H1 (cell line): Measurements from ENCODE around the gene MRGPRX4. TPM values are rescaled to one million over a fixed set of nuclear protein-coding genes. Genes with fewer than 3 reads are reported as not detected.
A peak's percentile ranks its signal among the peaks of the same experiment; 100 is the strongest.

Source experiments
- CTCF ChIA-PET: fragments of 300-600 bp; sonication (Branson Sonifier 250); formaldehyde crosslinking; loops from one replicate; lab custom pipeline; 2021; ENCODE audit not compliant: partially characterized antibody; lab: Charles Lee
- POLR2A ChIA-PET: fragments of 300-600 bp; sonication (Branson Sonifier 250); formaldehyde crosslinking; loops from one replicate; lab custom pipeline; 2021; ENCODE audit warnings: inconsistent platforms; ENCODE audit not compliant: partially characterized antibody; lab: Charles Lee
- DNase-seq, 2 experiments: peaks; one replicate each; pipeline versions ENCODE4 v3.0.0 to v3.0.0-alpha.2; 2010 to 2022; ENCODE audit warnings: low spot score in 2 of 2, low read depth in 1 of 2, mixed read lengths in 1 of 2
- FAIRE-seq: peaks from 2 replicates; lab custom pipeline; 2011; peaks lifted over from hg19 to GRCh38; lab: Jason Lieb, UNC
- H2AFZ ChIP-seq: 2 replicates; pipeline ENCODE4 v1.8.1; 2012; ENCODE audit warnings: low read length, inconsistent platforms
- H2AK5ac ChIP-seq: 2 replicates; pipeline ENCODE4 v1.6.1; 2013; ENCODE audit warnings: low read depth, low read length
- H2BK120ac ChIP-seq: replicated peaks from 2 replicates; pipeline ENCODE3; 2013; ENCODE audit warnings: low read depth, low read length, inconsistent platforms
- H2BK12ac ChIP-seq: 2 replicates; pipeline ENCODE4 v1.6.1; 2013; ENCODE audit warnings: low read depth, low read length
- H2BK15ac ChIP-seq: 2 replicates; pipeline ENCODE4 v1.6.1; 2013; ENCODE audit warnings: low read length
- H2BK20ac ChIP-seq: 2 replicates; pipeline ENCODE4 v1.6.1; 2013; ENCODE audit warnings: low read length
- H2BK5ac ChIP-seq: 2 replicates; pipeline ENCODE4 v1.6.1; 2013; ENCODE audit warnings: low read depth, low read length
- H3K14ac ChIP-seq: 2 replicates; pipeline ENCODE4 v1.6.1; 2013; ENCODE audit warnings: inconsistent platforms; ENCODE audit not compliant: insufficient read length
- H3K18ac ChIP-seq: 2 replicates; pipeline ENCODE4 v1.6.1; 2013; ENCODE audit warnings: low read length; ENCODE audit errors: extremely low read depth
- H3K23ac ChIP-seq: 2 replicates; pipeline ENCODE4 v1.6.1; 2013; ENCODE audit warnings: inconsistent platforms; ENCODE audit not compliant: insufficient read length
- H3K23me2 ChIP-seq: 2 replicates; pipeline ENCODE4 v1.6.1; 2013; ENCODE audit warnings: low read depth, low read length
- H3K27ac ChIP-seq: 2 replicates; pipeline ENCODE4 v1.6.1; 2011; ENCODE audit warnings: low read depth, low read length, inconsistent platforms
- H3K27me3 ChIP-seq, 4 experiments: replicated peaks in 1 of 4; 1 replicate in 1 of 4; 2 replicates in 3 of 4; pipeline versions ENCODE4 v1.6.1 to v1.8.1; 2011 to 2013; ENCODE audit warnings: low read length in 3 of 4, mild to moderate bottlenecking in 3 of 4, inconsistent platforms in 2 of 4, mixed read lengths in 2 of 4, moderate library complexity in 1 of 4; ENCODE audit not compliant: control insufficient read depth in 3 of 4, insufficient read depth in 3 of 4; ENCODE audit errors: extremely low read depth in 1 of 4
- H3K36me3 ChIP-seq, 4 experiments: 2 replicates each; pipeline versions ENCODE4 v1.6.1 to v1.8.1; 2011 to 2013; ENCODE audit warnings: mild to moderate bottlenecking in 4 of 4, low read length in 3 of 4, moderate library complexity in 2 of 4, control low read depth in 1 of 4, inconsistent platforms in 1 of 4; ENCODE audit not compliant: insufficient read depth in 4 of 4, control insufficient read depth in 2 of 4
- H3K4ac ChIP-seq: replicated peaks from 2 replicates; pipeline ENCODE3; 2013; ENCODE audit warnings: low read length, low read depth, mixed read lengths, inconsistent platforms; ENCODE audit not compliant: insufficient read length
- H3K4me1 ChIP-seq, 4 experiments: replicated peaks in 1 of 4; 1 replicate in 1 of 4; 2 replicates in 3 of 4; pipeline versions ENCODE4 v1.6.1 to v1.8.1; 2011 to 2013; ENCODE audit warnings: low read length in 3 of 4, inconsistent platforms in 2 of 4, mixed read lengths in 1 of 4; ENCODE audit not compliant: insufficient read depth in 4 of 4, control insufficient read depth in 3 of 4
- H3K4me2 ChIP-seq, 2 experiments: 2 replicates each; pipeline versions ENCODE4 v1.6.1 to v1.8.1; 2011 to 2013; ENCODE audit warnings: low read depth in 2 of 2, low read length in 2 of 2, control low read depth in 1 of 2, inconsistent platforms in 1 of 2, mild to moderate bottlenecking in 1 of 2; ENCODE audit not compliant: insufficient read depth in 1 of 2
- H3K4me3 ChIP-seq, 4 experiments: fragments of 200-600, 300-600 bp in 1 of 4; sonication (generic), shearing (Covaris generic), sonication (Bioruptor Twin) in 1 of 4; 2 replicates each; pipeline versions ENCODE4 v1.5.1 to v1.8.1; 2011 to 2016; ENCODE audit warnings: low read length in 4 of 4, low read depth in 3 of 4, control low read depth in 2 of 4, inconsistent platforms in 2 of 4, mild to moderate bottlenecking in 2 of 4, mixed read lengths in 1 of 4, moderate library complexity in 1 of 4; ENCODE audit not compliant: insufficient read depth in 2 of 4; ENCODE audit errors: extremely low read depth in 1 of 4
- H3K56ac ChIP-seq: replicated peaks from 2 replicates; pipeline ENCODE3; 2013; ENCODE audit warnings: low read depth, mild to moderate bottlenecking, mixed read lengths, low read length, inconsistent platforms; ENCODE audit not compliant: insufficient read length
- H3K79me1 ChIP-seq: 2 replicates; pipeline ENCODE4 v1.6.1; 2013; ENCODE audit warnings: low read depth, low read length, control low read depth
- H3K79me2 ChIP-seq, 2 experiments: 2 replicates each; pipeline versions ENCODE4 v1.6.1 to v1.8.1; 2012 to 2013; ENCODE audit warnings: low read length in 2 of 2, mild to moderate bottlenecking in 2 of 2, inconsistent platforms in 1 of 2; ENCODE audit not compliant: insufficient read depth in 2 of 2, control insufficient read depth in 1 of 2
- H3K9ac ChIP-seq, 4 experiments: replicated peaks in 1 of 4; 1 replicate in 1 of 4; 2 replicates in 3 of 4; pipeline versions ENCODE4 v1.6.1 to v1.8.1; 2011 to 2013; ENCODE audit warnings: low read depth in 3 of 4, low read length in 3 of 4, control low read depth in 2 of 4, mild to moderate bottlenecking in 2 of 4, moderate library complexity in 2 of 4, inconsistent platforms in 1 of 4; ENCODE audit errors: extremely low read depth in 1 of 4
- H3K9me3 ChIP-seq, 2 experiments: 2 replicates each; pipeline versions ENCODE4 v1.6.1 to v1.8.1; 2012 to 2013; ENCODE audit warnings: mild to moderate bottlenecking in 2 of 2, moderate library complexity in 2 of 2, control low read depth in 1 of 2, inconsistent platforms in 1 of 2, low read depth in 1 of 2, low read length in 1 of 2, mixed read lengths in 1 of 2; ENCODE audit not compliant: insufficient read depth in 2 of 2
- H4K20me1 ChIP-seq, 2 experiments: replicated peaks in 1 of 2; 2 replicates each; pipeline versions ENCODE3 to v1.8.1; 2011 to 2013; ENCODE audit warnings: inconsistent platforms in 2 of 2, low read length in 2 of 2, mild to moderate bottlenecking in 1 of 2; ENCODE audit not compliant: insufficient read depth in 2 of 2, control insufficient read depth in 1 of 2
- H4K5ac ChIP-seq: 2 replicates; pipeline ENCODE4 v1.6.1; 2013; ENCODE audit warnings: low read length, low read depth, mixed read lengths, inconsistent platforms; ENCODE audit not compliant: insufficient read length
- H4K8ac ChIP-seq: 2 replicates; pipeline ENCODE4 v1.8.0; 2013; ENCODE audit warnings: mild to moderate bottlenecking, moderate library complexity, low read length, inconsistent platforms; ENCODE audit not compliant: insufficient read depth; ENCODE audit errors: extremely low read depth
- H4K91ac ChIP-seq: replicated peaks from 2 replicates; pipeline ENCODE3; 2013; ENCODE audit warnings: low read length, mixed read lengths, inconsistent platforms; ENCODE audit not compliant: insufficient read length
- EP300 ChIP-seq, 2 experiments: IDR thresholded peaks; 1 replicate in 1 of 2; 2 replicates in 1 of 2; pipeline ENCODE4 v1.6.1; 2011 to 2012; ENCODE audit warnings: low read depth in 2 of 2, low read length in 2 of 2, mild to moderate bottlenecking in 2 of 2, borderline replicate concordance in 1 of 2, inconsistent platforms in 1 of 2, moderate library complexity in 1 of 2
- KDM5A ChIP-seq: fragments of 200-600 bp; IDR thresholded peaks from 2 replicates; pipeline ENCODE4 v1.7.1; 2012; ENCODE audit warnings: mild to moderate bottlenecking, low read length, inconsistent platforms, mixed read lengths
- POLR2A ChIP-seq, 2 experiments: IDR thresholded peaks; 1 replicate in 1 of 2; 2 replicates in 1 of 2; pipeline ENCODE4 v1.6.1; 2011; ENCODE audit warnings: low read depth in 2 of 2, low read length in 2 of 2, mild to moderate bottlenecking in 2 of 2; ENCODE audit errors: control extremely low read depth in 1 of 2
- SIN3A ChIP-seq, 2 experiments: IDR thresholded peaks in 1 of 2; conservative IDR thresholded peaks in 1 of 2; 2 replicates each; pipeline ENCODE4 v1.6.1; 2011 to 2012; ENCODE audit warnings: low read length in 2 of 2, improper control_type of control experiment in 1 of 2, low read depth in 1 of 2, mild to moderate bottlenecking in 1 of 2
- TEAD4 ChIP-seq: IDR thresholded peaks from 2 replicates; pipeline ENCODE4 v1.6.1; 2012; ENCODE audit warnings: low read depth, low read length, inconsistent platforms, mixed read lengths
- WGBS, 2 experiments: shearing (Covaris generic) in 1 of 2; methylation state at CpG; one replicate each; pipeline versions ENCODE4 v1.1.6 to v1.1.7; 2013 to 2015; ENCODE audit warnings: low lambda C conversion rate in 2 of 2, mixed read lengths in 2 of 2, inconsistent platforms in 1 of 2, low coverage in 1 of 2, missing lambda C conversion rate in 1 of 2; ENCODE audit not compliant: insufficient replicate concordance in 2 of 2, insufficient coverage in 1 of 2, insufficient read length in 1 of 2; ENCODE audit errors: extremely low coverage in 1 of 2, missing lambda C conversion rate in 1 of 2; 5-methylcytosine and 5-hydroxymethylcytosine counted together
- polyA plus RNA-seq, 7 experiments: library from polyadenylated mRNA; depleted of rRNA in 3 of 7; stranded (reverse) in 5 of 7; unstranded in 2 of 7; fragments of >200 nt in 5 of 7; fragments of 200-250 nt in 2 of 7; gene quantifications; 1 replicate in 5 of 7; 2 replicates in 1 of 7; 4 replicates in 1 of 7; pipeline versions ENCODE4 v1.2.1 to v1.2.3, GENCODE V29; 2011 to 2013; ENCODE audit warnings: missing spikeins in 2 of 7, mixed read lengths in 2 of 7
- total RNA-seq: library from RNA; stranded (reverse); fragmentation: NEBNext Ultra II Directional; extraction: Animal tissue kit (Norgen Biotek cat#: 25700); gene quantifications from 2 replicates; pipeline ENCODE4 v1.2.1, GENCODE V29; 2021

The MRGPRX4 gene
- total and polyA plus RNA-seq, 2 of the 8 experiments (the other 6 are each of a cell fraction or from before 2014, with no cell fraction given) = not detected

- Histone ChIP-seq H2BK12ac (no peak overlapping the region), H3K9ac (no peak overlapping the region), H3K23ac (no peak overlapping the region), H3K4me3 (no peak overlapping the region), H3K9me3 (peaks cover 0 to 3% of the 10 kb centered on the region in 2 experiments; a peak in 1 of 4 replicates), H3K4ac (no peak overlapping the region), H4K8ac (no peak overlapping the region), H3K4me1 (peaks cover 0 to 9% (median 0%) of the 10 kb centered on the region in 4 experiments; a peak in 1 of 7 replicates), H3K27me3 (no peaks in the 10 kb centered on the region), H2BK5ac (no peak overlapping the region), H3K4me2 (no peak overlapping the region), H2AFZ (no peak overlapping the region), H3K79me1 (no peaks in the 10 kb centered on the region), H3K18ac (no peak overlapping the region), H2BK15ac (no peak overlapping the region), H3K79me2 (no peaks in the 10 kb centered on the region), H2BK20ac (no peak overlapping the region), H4K91ac (no peak overlapping the region), H3K14ac (no peak overlapping the region), H3K23me2 (no peaks in the 10 kb centered on the region), H3K56ac (no peak overlapping the region), H3K27ac (no peak overlapping the region), H2AK5ac (no peak overlapping the region), H2BK120ac (no peak overlapping the region), H4K5ac (no peak overlapping the region), H4K20me1 (no peaks in the 10 kb centered on the region), H3K36me3 (no peaks in the 10 kb centered on the region)
- WGBS, 2 experiments = 50% methylated on average over 2 of the region's 2 CpGs; no CpG with 5 or more reads in 1 of the 2 experiments
- TF ChIP-seq POLR2A (IDR thresholded peaks at IDR 0.05; ENCODE audit: control extremely low read depth in 1 of 2, low read depth in 2 of 2, low read length in 2 of 2) (no peak), SIN3A (conservative IDR thresholded peaks at IDR 0.05 in 1 of 2, IDR thresholded peaks at IDR 0.05 in 1 of 2; ENCODE audit: low read depth in 1 of 2, low read length in 2 of 2) (no peak), TEAD4 (peak; percentile 86), KDM5A (no peak), EP300 (IDR thresholded peaks at IDR 0.05; ENCODE audit: borderline replicate concordance in 1 of 2, low read depth in 2 of 2, low read length in 2 of 2) (no peak)
- ChIA-PET CTCF (interaction anchor here (0.7 to 0.8 kb wide), 3 partner anchors 10 to 1952 kb away, joined by 3 to 4 read pairs (median 3); no protein-coding TSS in a partner anchor), POLR2A (no interaction called here)
- FAIRE-seq (no peak), DNase-seq (no peak)
Measured at GRCh38 chr11:18135308-18135707, 37.3 kb upstream of the MRGPRX4 start.
